KMS-11 (cell line): ENCODE measurements around the gene TTYH1.

Experiments
- H2AFZ ChIP-seq: fragments of 200-600 bp; sonication (generic); 2 replicates; pipeline ENCODE4 v1.6.1; 2016; ENCODE audit warnings: antibody characterized with exemption, mixed run types, low read depth
- H3K27ac ChIP-seq: fragments of 200-600 bp; sonication (generic); 2 replicates; pipeline ENCODE4 v1.6.1; 2016; ENCODE audit warnings: mild to moderate bottlenecking, mixed run types
- H3K27me3 ChIP-seq: fragments of 200-600 bp; sonication (generic); 2 replicates; pipeline ENCODE4 v1.6.1; 2017; ENCODE audit warnings: mild to moderate bottlenecking, low read depth, mixed run types, moderate library complexity; ENCODE audit not compliant: insufficient read depth
- H3K36me3 ChIP-seq: fragments of 200-600 bp; sonication (generic); 2 replicates; pipeline ENCODE4 v1.6.1; 2017; ENCODE audit warnings: mild to moderate bottlenecking, mixed run types; ENCODE audit not compliant: insufficient read depth
- H3K4me1 ChIP-seq: fragments of 200-600 bp; sonication (generic); 2 replicates; pipeline ENCODE4 v1.6.1; 2016; ENCODE audit warnings: mild to moderate bottlenecking, low read depth, mixed run types; ENCODE audit not compliant: poor library complexity, severe bottlenecking
- H3K4me2 ChIP-seq: fragments of 200-600 bp; sonication (generic); 2 replicates; pipeline ENCODE4 v1.7.0; 2016; ENCODE audit warnings: mild to moderate bottlenecking, mixed run types
- H3K4me3 ChIP-seq: fragments of 200-600 bp; sonication (generic); IDR thresholded peaks from 2 replicates; pipeline ENCODE4 v1.6.1; 2017; ENCODE audit warnings: low read depth, low read length, mixed read lengths; ENCODE audit not compliant: insufficient read depth
- H3K79me2 ChIP-seq: fragments of 200-600 bp; sonication (generic); 2 replicates; pipeline ENCODE4 v1.6.1; 2016; ENCODE audit warnings: low read depth, mixed run types; ENCODE audit not compliant: insufficient read depth
- H3K9ac ChIP-seq: fragments of 200-600 bp; sonication (generic); 2 replicates; pipeline ENCODE4 v1.6.1; 2016; ENCODE audit warnings: mild to moderate bottlenecking, mixed run types
- H4K20me1 ChIP-seq: fragments of 200-600 bp; sonication (generic); 2 replicates; pipeline ENCODE4 v1.6.1; 2016; ENCODE audit warnings: mild to moderate bottlenecking, mixed run types; ENCODE audit not compliant: insufficient read depth
- CTCF ChIP-seq: fragments of 200-600 bp; sonication (generic); conservative IDR thresholded peaks from 2 replicates; pipeline ENCODE4 v1.6.1; 2017; ENCODE audit warnings: low read depth, mild to moderate bottlenecking, antibody characterized with exemption, low read length, moderate library complexity, mixed read lengths

TTYH1 gene

GRCh38 chr19:54481326-54481930 is 66.2 kb downstream of the TTYH1 start:
- Histone ChIP-seq H3K4me1 (no peaks in the 10 kb centered on the region), H2AFZ (no peak overlapping the region), H3K4me3 (no peak overlapping the region), H3K27me3 (peaks cover 58% of the 10 kb centered on the region), H3K36me3 (no peaks in the 10 kb centered on the region), H3K27ac (no peak overlapping the region), H4K20me1 (no peaks in the 10 kb centered on the region), H3K9ac (no peak overlapping the region), H3K79me2 (no peaks in the 10 kb centered on the region), H3K4me2 (no peak overlapping the region)
- peak; percentile 86 for TF ChIP-seq CTCF

- no peak overlapping the region for H3K4me2 ChIP-seq
- no peak overlapping the region for H2AFZ ChIP-seq
- H3K27ac ChIP-seq, result no peak overlapping the region
- peaks cover 64% of the 10 kb centered on the region for H3K27me3 ChIP-seq
- H3K9ac ChIP-seq, result no peak overlapping the region
- no peaks in the 10 kb centered on the region for H4K20me1 ChIP-seq
- no peaks in the 10 kb centered on the region for H3K4me1 ChIP-seq
- no peaks in the 10 kb centered on the region for H3K79me2 ChIP-seq
- no peak overlapping the region for H3K4me3 ChIP-seq
- no peaks in the 10 kb centered on the region for H3K36me3 ChIP-seq
- no peak for TF ChIP-seq CTCF
Observed at GRCh38 chr19:54482889-54483288, 67.6 kb downstream of the TTYH1 start.

GRCh38 chr19:54484451-54484850 is 69.2 kb downstream of the TTYH1 start:
- Histone ChIP-seq H4K20me1 (no peaks in the 10 kb centered on the region), H3K27me3 (peaks cover 68% of the 10 kb centered on the region), H3K36me3 (no peaks in the 10 kb centered on the region), H3K4me3 (no peak overlapping the region), H3K27ac (no peak overlapping the region), H2AFZ (no peak overlapping the region), H3K9ac (no peak overlapping the region), H3K4me2 (no peak overlapping the region), H3K79me2 (no peaks in the 10 kb centered on the region), H3K4me1 (no peaks in the 10 kb centered on the region)
- TF ChIP-seq CTCF, result no peak

- Histone ChIP-seq H3K4me1 (no peaks in the 10 kb centered on the region), H3K9ac (no peak overlapping the region), H3K4me3 (no peak overlapping the region), H3K27ac (no peak overlapping the region), H3K4me2 (no peak overlapping the region), H3K27me3 (peaks cover 64% of the 10 kb centered on the region), H3K36me3 (no peaks in the 10 kb centered on the region), H2AFZ (no peak overlapping the region), H3K79me2 (no peaks in the 10 kb centered on the region), H4K20me1 (no peaks in the 10 kb centered on the region)
- TF ChIP-seq CTCF, result no peak
Observed at GRCh38 chr19:54485851-54486250, 70.6 kb downstream of the TTYH1 start.
